HepG2 (cell line): Measurements from ENCODE around the gene GNG12. TPM values are rescaled to one million over a fixed set of nuclear protein-coding genes. Genes with fewer than 3 reads are reported as not detected.

Experiments used
- ATAC-seq: fragments of 200-7000 bp; cut with Tn5 transposase; 3 replicates; pipeline ENCODE4 v1.9.1; 2020; ENCODE audit warnings: mild to moderate bottlenecking, moderate library complexity
- BruUV-seq: library from RNA; stranded (reverse); fragments of 400-500 nt; replicated peaks from 2 replicates; lab custom pipeline; 2021; lab: Mats Ljungman, UMichigan
- CTCF ChIA-PET: fragments of 300-600 bp; formaldehyde crosslinking; extraction: SDS; loops from one replicate; lab custom pipeline; 2021; ENCODE audit warnings: low total read pairs, inconsistent platforms, low intra/inter-chr PET ratio; lab: Yijun Ruan, JAX
- POLR2A ChIA-PET: fragments of 350-600 bp; sonication (Branson Sonifier 250); formaldehyde crosslinking; loops from one replicate; lab custom pipeline; 2020; ENCODE audit warnings: antibody characterized with exemption, inconsistent platforms; lab: Yijun Ruan, JAX
- DNase-seq: peaks from one replicate; pipeline ENCODE4 v3.0.0-alpha.2; 2015; ENCODE audit warnings: low spot score
- FAIRE-seq: peaks from 3 replicates; lab custom pipeline; 2011; peaks lifted over from hg19 to GRCh38; lab: Jason Lieb, UNC
- H2AFZ ChIP-seq: one replicate; pipeline ENCODE4 v1.6.1; 2011; ENCODE audit warnings: low read length, inconsistent platforms
- H3K27ac ChIP-seq: fragments of 300-600 bp; 3 replicates; pipeline ENCODE4 v1.8.0; 2011; ENCODE audit warnings: mixed run types, mild to moderate bottlenecking, mixed read lengths, low read length, inconsistent platforms; ENCODE audit not compliant: insufficient read depth; ENCODE audit errors: extremely low read length
- H3K27me3 ChIP-seq, 2 experiments: fragments of 200-600 bp in 1 of 2; 2 replicates in 1 of 2; 3 replicates in 1 of 2; pipeline versions ENCODE4 v1.6.0 to v1.8.0; 2011; ENCODE audit warnings: low read length in 2 of 2, mild to moderate bottlenecking in 2 of 2, moderate library complexity in 2 of 2, inconsistent platforms in 1 of 2; ENCODE audit not compliant: insufficient read depth in 2 of 2, control insufficient read depth in 1 of 2
- H3K36me3 ChIP-seq, 2 experiments: fragments of 200-600 bp in 1 of 2; replicated peaks in 1 of 2; 2 replicates in 1 of 2; 3 replicates in 1 of 2; pipeline versions ENCODE4 v1.5.1 to v1.8.0; 2011; ENCODE audit warnings: low read length in 2 of 2, inconsistent platforms in 1 of 2; ENCODE audit not compliant: insufficient read depth in 2 of 2, control insufficient read depth in 1 of 2
- H3K4me1 ChIP-seq: 2 replicates; pipeline ENCODE4 v1.5.1; 2012; ENCODE audit warnings: low read length, inconsistent platforms; ENCODE audit not compliant: insufficient read depth
- H3K4me2 ChIP-seq: 2 replicates; pipeline ENCODE4 v1.6.0; 2011; ENCODE audit warnings: low read depth, low read length, inconsistent platforms
- H3K4me3 ChIP-seq, 3 experiments: fragments of 200-600 bp in 1 of 3; sonication (generic), shearing (Covaris generic) in 1 of 3; replicated peaks in 1 of 3; 2 replicates each; pipeline ENCODE4 v1.5.1; 2011 to 2016; ENCODE audit warnings: low read length in 3 of 3, inconsistent platforms in 2 of 3, low read depth in 2 of 3, mild to moderate bottlenecking in 2 of 3, control low read depth in 1 of 3, mixed read lengths in 1 of 3; ENCODE audit not compliant: insufficient read depth in 1 of 3
- H3K79me2 ChIP-seq: one replicate; pipeline ENCODE4 v1.6.1; 2011; ENCODE audit warnings: low read length, inconsistent platforms; ENCODE audit not compliant: insufficient read depth
- H3K9ac ChIP-seq: 2 replicates; pipeline ENCODE4 v1.6.0; 2011; ENCODE audit warnings: mild to moderate bottlenecking, low read depth, low read length, inconsistent platforms; ENCODE audit not compliant: insufficient read depth
- H3K9me3 ChIP-seq: 2 replicates; pipeline ENCODE4 v1.5.1; 2012; ENCODE audit warnings: mild to moderate bottlenecking, low read length
- H4K20me1 ChIP-seq: 2 replicates; pipeline ENCODE4 v1.6.0; 2011; ENCODE audit warnings: inconsistent platforms, mild to moderate bottlenecking, low read length, moderate library complexity; ENCODE audit not compliant: insufficient read depth
- ARNT2 ChIP-seq: sonication (generic); formaldehyde crosslinking; IDR thresholded peaks from 2 replicates; pipeline ENCODE4 v1.8.0; 2022; ENCODE audit warnings: mild to moderate bottlenecking, low read depth, missing genetic modification reagents, moderate library complexity
- HIVEP1 ChIP-seq: sonication (generic); formaldehyde crosslinking; IDR thresholded peaks from 2 replicates; pipeline ENCODE4 v1.4.0; 2020; ENCODE audit warnings: mild to moderate bottlenecking, missing genetic modification reagents
- POGZ ChIP-seq: sonication (generic); formaldehyde crosslinking; IDR thresholded peaks from 2 replicates; pipeline ENCODE4 v1.4.0; 2020; ENCODE audit warnings: mild to moderate bottlenecking, missing genetic modification reagents
- WIZ ChIP-seq: sonication (generic); formaldehyde crosslinking; IDR thresholded peaks from 2 replicates; pipeline ENCODE4 v1.5.1; 2020; ENCODE audit warnings: mild to moderate bottlenecking, missing genetic modification reagents
- ZBTB2 ChIP-seq: sonication (generic); formaldehyde crosslinking; IDR thresholded peaks from 2 replicates; pipeline ENCODE4 v1.8.0; 2022; ENCODE audit warnings: low read depth, missing genetic modification reagents
- ZBTB4 ChIP-seq: sonication (generic); formaldehyde crosslinking; IDR thresholded peaks from 2 replicates; pipeline ENCODE4 v1.4.0; 2020; ENCODE audit warnings: missing genetic modification reagents, mild to moderate bottlenecking, borderline replicate concordance
- ZNF318 ChIP-seq: sonication (generic); formaldehyde crosslinking; IDR thresholded peaks from 2 replicates; pipeline ENCODE4 v1.4.0; 2020; ENCODE audit warnings: mild to moderate bottlenecking, missing genetic modification reagents
- ZNF513 ChIP-seq: sonication (generic); formaldehyde crosslinking; conservative IDR thresholded peaks from 2 replicates; pipeline ENCODE4 v1.5.0; 2020; ENCODE audit warnings: missing genetic modification reagents
- ZNF746 ChIP-seq: sonication (generic); formaldehyde crosslinking; IDR thresholded peaks from 2 replicates; pipeline ENCODE4 v1.8.0; 2022; ENCODE audit warnings: mild to moderate bottlenecking, missing genetic modification reagents
- ZNF766 ChIP-seq: sonication (generic); formaldehyde crosslinking; IDR thresholded peaks from 2 replicates; pipeline ENCODE4 v1.5.0; 2020; ENCODE audit warnings: missing genetic modification reagents, borderline replicate concordance
- WGBS: methylation state at CpG from one replicate; pipeline ENCODE4 v1.1.6; 2017; ENCODE audit warnings: low lambda C conversion rate; 5-methylcytosine and 5-hydroxymethylcytosine counted together
- in situ Hi-C: cut with HindIII; loops from 2 replicates; pipeline ENCODE4 v1.10.0; 2017; ENCODE audit warnings: low pct_unique_long_range_greater_than_20kb; ENCODE audit not compliant: extremely low pct_ligation_motif_present
- intact Hi-C: fragments of 100-400 bp; cut with micrococcal nuclease; formaldehyde crosslinking; loops from one replicate; pipeline ENCODE4 v1.10.0; 2022; ENCODE audit not compliant: unreplicated experiment
- polyA plus RNA-seq, 8 experiments: library from polyadenylated mRNA; depleted of rRNA in 3 of 8; stranded (reverse) in 7 of 8; unstranded in 1 of 8; fragments of >200 nt; fragmentation: Illumina TruSeq in 4 of 8; extraction: Trizol in 4 of 8; gene quantifications; 2 replicates each; pipeline versions ENCODE4 v1.2.1 to v1.2.3, GENCODE V29; 2011 to 2016; ENCODE audit warnings: low read depth in 4 of 8, missing spikeins in 1 of 8, mixed read lengths in 1 of 8; ENCODE audit not compliant: insufficient read depth in 1 of 8
- total RNA-seq, 5 experiments: library from RNA; depleted of rRNA; stranded (reverse); fragments of >200 nt; fragmentation: Illumina TruSeq; extraction: Trizol; gene quantifications; 2 replicates each; pipeline ENCODE4 v1.2.3, GENCODE V29; 2016; ENCODE audit warnings: low read depth in 1 of 5

GNG12 gene
- total and polyA plus RNA-seq, 2 of the 13 experiments (the other 11 are each of a cell fraction or from before 2014, with no cell fraction given): 0.11 TPM

GRCh38 chr1:67788904-67789303, 44.4 kb downstream of the GNG12 start:
- intact Hi-C loops (no loop called here), in situ Hi-C loops (no loop called here)
- DNase-seq (no peak), FAIRE-seq (no peak), ATAC-seq (no peak)
- no peak overlapping the region for H3K4me2 ChIP-seq
- H3K9ac ChIP-seq: no peak overlapping the region
- WGBS: 38% methylated on average over 7 of the region's 7 CpGs
- H4K20me1 ChIP-seq: no peaks in the 10 kb centered on the region
- no peaks in the 10 kb centered on the region for H3K36me3 ChIP-seq
- H3K4me3 ChIP-seq: no peak overlapping the region
- H3K27me3 ChIP-seq: peaks cover 0 to 3% of the 10 kb centered on the region in 2 experiments; a peak in 1 of 5 replicates
- no peaks in the 10 kb centered on the region for H3K79me2 ChIP-seq
- no peak overlapping the region for H3K27ac ChIP-seq
- CTCF ChIA-PET: no interaction called here
- POLR2A ChIA-PET: no interaction called here
- no peak overlapping the region for H2AFZ ChIP-seq
- H3K9me3 ChIP-seq: no peaks in the 10 kb centered on the region
- no peaks in the 10 kb centered on the region for H3K4me1 ChIP-seq
- no TSS peak for BruUV-seq
- TF ChIP-seq POGZ: no peak
- TF ChIP-seq ZNF318: no peak
- TF ChIP-seq ZBTB4 (CRISPR knock-in tag): no peak
- TF ChIP-seq ZNF513 (CRISPR knock-in tag): no peak
- TF ChIP-seq ZNF766 (CRISPR knock-in tag): no peak
- TF ChIP-seq ARNT2: no peak
- no peak for TF ChIP-seq WIZ (CRISPR knock-in tag)
- no peak for TF ChIP-seq HIVEP1
- no peak for TF ChIP-seq ZBTB2 (CRISPR knock-in tag)
- TF ChIP-seq ZNF746 (CRISPR knock-in tag): no peak
